Endothelial cell of umbilical vein (primary cell): ENCODE measurements around the gene GTF2IRD1. TPM values are rescaled to one million over a fixed set of nuclear protein-coding genes. Genes with fewer than 3 reads are reported as not detected.

Source experiments
- BruUV-seq: library from RNA; stranded (reverse); fragments of 400-500 nt; replicated peaks from 2 replicates; lab custom pipeline; 2021; lab: Mats Ljungman, UMichigan
- CTCF ChIA-PET: fragments of 300-600, 350-600 bp; sonication (Branson Sonifier 250); formaldehyde crosslinking; loops from one replicate; lab custom pipeline; 2021; ENCODE audit warnings: antibody characterized with exemption, inconsistent platforms; lab: Charles Lee
- POLR2A ChIA-PET: fragments of 300-600, 350-600 bp; sonication (Branson Sonifier 250); formaldehyde crosslinking; loops from one replicate; lab custom pipeline; 2021; ENCODE audit warnings: antibody characterized with exemption, inconsistent platforms; lab: Charles Lee
- DNase-seq: peaks from one replicate; pipeline ENCODE4 v3.0.0-alpha.2; 2011; ENCODE audit warnings: low read depth, low spot score
- FAIRE-seq: peaks from 2 replicates; lab custom pipeline; 2011; peaks lifted over from hg19 to GRCh38; lab: Jason Lieb, UNC
- H2AFZ ChIP-seq: 2 replicates; pipeline ENCODE4 v1.6.0; 2012; ENCODE audit warnings: low read depth, low read length, control low read depth, inconsistent platforms
- H3K27ac ChIP-seq: 2 replicates; pipeline ENCODE4 v1.5.1; 2011; ENCODE audit warnings: low read depth, mild to moderate bottlenecking, control low read depth, low read length, moderate library complexity; ENCODE audit not compliant: insufficient read depth
- H3K27me3 ChIP-seq, 2 experiments: 2 replicates each; pipeline versions ENCODE4 v1.6.0 to v1.6.1; 2011; ENCODE audit warnings: low read length in 2 of 2, mixed read lengths in 1 of 2; ENCODE audit not compliant: control insufficient read depth in 2 of 2, insufficient read depth in 2 of 2
- H3K36me3 ChIP-seq, 2 experiments: 2 replicates in 1 of 2; 3 replicates in 1 of 2; pipeline ENCODE4 v1.5.1; 2011; ENCODE audit warnings: low read length in 2 of 2, mild to moderate bottlenecking in 1 of 2, moderate library complexity in 1 of 2; ENCODE audit not compliant: control insufficient read depth in 2 of 2, insufficient read depth in 2 of 2; ENCODE audit errors: extremely low read depth in 1 of 2
- H3K4me1 ChIP-seq: 3 replicates; pipeline ENCODE4 v1.5.1; 2011; ENCODE audit warnings: mild to moderate bottlenecking, low read length; ENCODE audit not compliant: control insufficient read depth, insufficient read depth; ENCODE audit errors: extremely low read depth
- H3K4me2 ChIP-seq: 2 replicates; pipeline ENCODE4 v1.6.1; 2011; ENCODE audit warnings: low read length, control low read depth, mixed read lengths; ENCODE audit not compliant: insufficient read depth
- H3K4me3 ChIP-seq, 3 experiments: fragments of 200-600 bp in 1 of 3; sonication (generic), shearing (Covaris generic) in 1 of 3; replicated peaks in 1 of 3; 2 replicates each; pipeline ENCODE4 v1.5.1; 2011 to 2016; ENCODE audit warnings: control low read depth in 3 of 3, low read length in 3 of 3, mild to moderate bottlenecking in 2 of 3, inconsistent platforms in 1 of 3, low read depth in 1 of 3, moderate library complexity in 1 of 3; ENCODE audit not compliant: insufficient read depth in 1 of 3
- H3K79me2 ChIP-seq: 2 replicates; pipeline ENCODE4 v1.6.0; 2012; ENCODE audit warnings: low read length, inconsistent platforms; ENCODE audit not compliant: control insufficient read depth, insufficient read depth
- H3K9ac ChIP-seq: replicated peaks from 2 replicates; pipeline ENCODE3; 2011; ENCODE audit warnings: low read length, control low read depth; ENCODE audit not compliant: insufficient read depth; ENCODE audit errors: extremely low read depth
- H3K9me1 ChIP-seq: replicated peaks from 3 replicates; pipeline ENCODE4 v1.6.0; 2011; ENCODE audit warnings: mild to moderate bottlenecking, low read length; ENCODE audit not compliant: control insufficient read depth, insufficient read depth; ENCODE audit errors: extremely low read depth
- H3K9me3 ChIP-seq: replicated peaks from 2 replicates; pipeline ENCODE4 v1.5.1; 2012; ENCODE audit warnings: low read length, inconsistent platforms; ENCODE audit not compliant: control insufficient read depth, insufficient read depth
- H4K20me1 ChIP-seq: replicated peaks from 2 replicates; pipeline ENCODE3; 2011; ENCODE audit warnings: mild to moderate bottlenecking, low read length; ENCODE audit not compliant: control insufficient read depth, insufficient read depth; ENCODE audit errors: extremely low read depth
- EZH2 ChIP-seq: IDR thresholded peaks from 2 replicates; pipeline ENCODE4 v1.6.1; 2012; ENCODE audit warnings: borderline replicate concordance, low read depth, mild to moderate bottlenecking, moderate library complexity, low read length, inconsistent platforms; ENCODE audit not compliant: severe bottlenecking
- FOS ChIP-seq: IDR thresholded peaks from 2 replicates; pipeline ENCODE4 v1.6.1; 2011; ENCODE audit warnings: mild to moderate bottlenecking, low read length, moderate library complexity, borderline replicate concordance; ENCODE audit not compliant: insufficient read depth
- GATA2 ChIP-seq: IDR thresholded peaks from 2 replicates; pipeline ENCODE4 v1.7.0; 2011; ENCODE audit warnings: low read depth, mild to moderate bottlenecking, moderate library complexity, mixed read lengths, low read length; ENCODE audit not compliant: insufficient read length, insufficient read depth
- JUN ChIP-seq: IDR thresholded peaks from 2 replicates; pipeline ENCODE4 v1.6.1; 2011; ENCODE audit warnings: borderline replicate concordance, low read depth; ENCODE audit not compliant: insufficient read length, insufficient read depth
- MYC ChIP-seq: IDR thresholded peaks from one replicate; pipeline ENCODE4 v1.6.1; 2011; ENCODE audit warnings: mild to moderate bottlenecking, low read depth, low read length
- POLR2A ChIP-seq: IDR thresholded peaks from 2 replicates; pipeline ENCODE4 v1.6.1; 2012; ENCODE audit warnings: low read depth, mild to moderate bottlenecking, control low read depth, low read length
- POLR2AphosphoS5 ChIP-seq: IDR thresholded peaks from 2 replicates; pipeline ENCODE4 v1.6.1; 2012; ENCODE audit warnings: low read depth, mild to moderate bottlenecking, control low read depth, low read length, moderate library complexity; ENCODE audit not compliant: insufficient read depth
- dilution Hi-C: fragments of 300-500 bp; cut with MboI; formaldehyde crosslinking; loops from one replicate; pipeline ENCODE4 v1.15.0; 2019; ENCODE audit warnings: low sequenced_read_pairs; ENCODE audit not compliant: extremely low pct_ligation_motif_present
- intact Hi-C: fragments of 100-400 bp; cut with micrococcal nuclease; formaldehyde crosslinking; loops from one replicate; pipeline ENCODE4 v1.10.0; 2022
- polyA plus RNA-seq, 4 experiments: library from polyadenylated mRNA; depleted of rRNA in 3 of 4; stranded (reverse) in 3 of 4; unstranded in 1 of 4; fragments of >200 nt; gene quantifications; 2 replicates each; pipeline versions ENCODE4 v1.2.1 to v1.2.3, GENCODE V29; 2011 to 2012; ENCODE audit warnings: missing spikeins in 1 of 4
- total RNA-seq: library from RNA; stranded (reverse); gene quantifications from 2 replicates; pipeline ENCODE4 v1.2.3, GENCODE V29; 2021
- TF ChIP-seq, protein P1 (sequence below), 2 donors: IDR thresholded peaks; 1 replicate in 1 of 2; 2 replicates in 1 of 2; pipeline ENCODE4 v1.5.1; 2011; ENCODE audit warnings: low read length in 2 of 2, mild to moderate bottlenecking in 2 of 2, moderate library complexity in 2 of 2, control low read depth in 1 of 2, inconsistent platforms in 1 of 2, low read depth in 1 of 2; ENCODE audit not compliant: insufficient read depth in 1 of 2; ENCODE audit errors: extremely low read depth in 1 of 2
- TF ChIP-seq, protein P2 (sequence below): IDR thresholded peaks from 2 replicates; pipeline ENCODE4 v1.6.1; 2011; ENCODE audit not compliant: insufficient read depth, insufficient read length

GTF2IRD1 gene
- total and polyA plus RNA-seq, 2 donors (not counting 3 experiments of a cell fraction or from before 2014, with no cell fraction given), result 14.2 to 24.2 TPM

DNA sequence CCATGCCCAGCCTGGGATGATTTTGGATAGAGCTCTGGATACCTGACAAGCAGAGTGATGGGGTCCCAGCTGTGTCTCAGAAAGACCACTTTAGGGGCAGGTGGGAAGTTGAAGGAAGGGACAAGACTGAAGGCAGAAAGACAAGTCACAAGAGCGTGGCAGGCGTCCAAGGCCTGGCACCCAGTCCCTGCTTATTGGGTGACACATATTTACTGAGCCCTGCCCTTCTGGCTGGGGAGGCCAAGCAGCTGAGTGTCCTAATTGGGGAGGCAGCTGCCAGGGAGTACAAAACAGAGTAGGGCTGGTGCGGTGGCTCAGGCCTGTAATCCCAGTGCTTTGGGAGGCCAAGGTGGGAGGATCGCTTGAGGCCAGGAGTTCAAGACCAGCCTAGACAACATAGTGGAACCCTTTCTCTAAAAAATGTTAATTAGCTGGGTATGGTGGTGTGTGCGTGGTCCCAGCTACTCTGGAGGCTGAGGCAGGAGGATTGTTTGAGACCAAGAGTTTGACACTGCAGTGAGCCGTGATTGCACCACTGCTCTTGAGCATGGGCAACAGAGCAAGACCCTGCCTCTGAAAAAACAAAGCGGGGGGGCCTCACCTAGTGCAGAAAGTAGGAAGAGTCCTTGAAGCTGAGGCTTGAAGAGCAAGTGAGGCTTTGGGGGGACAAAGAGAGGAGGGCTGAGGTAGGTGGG is 150.8 kb downstream of the GTF2IRD1 start:
- Histone ChIP-seq H3K36me3 (peaks cover 0 to 5% of the 10 kb centered on the region in 2 experiments), H3K79me2 (no peaks in the 10 kb centered on the region), H4K20me1 (no peaks in the 10 kb centered on the region), H3K27ac (no peak overlapping the region), H3K4me3 (no peak overlapping the region), H3K4me1 (peaks cover 10% of the 10 kb centered on the region), H3K9me1 (no peaks in the 10 kb centered on the region), H3K9ac (no peak overlapping the region), H3K4me2 (no peak overlapping the region), H3K9me3 (no peaks in the 10 kb centered on the region), H3K27me3 (no peaks in the 10 kb centered on the region), H2AFZ (no peak overlapping the region)
- DNase-seq (no peak), FAIRE-seq (no peak)
- intact Hi-C loops (loop anchor here (5.0 kb wide), 1 partner anchor 53 kb away; the partner anchor contains the start of gene GTF2I), dilution Hi-C loops (no loop called here)
- ChIA-PET POLR2A (no interaction called here), CTCF (interaction anchor here (1.4 to 2.0 kb wide), 2 partner anchors 11 to 17 kb away, joined by 4 read pairs; no protein-coding TSS in a partner anchor)
- TF ChIP-seq EZH2 (no peak), GATA2 (no peak), FOS (no peak), JUN (no peak), POLR2A (no peak), POLR2AphosphoS5 (no peak), MYC (no peak)
- TF ChIP-seq, protein P1, sequence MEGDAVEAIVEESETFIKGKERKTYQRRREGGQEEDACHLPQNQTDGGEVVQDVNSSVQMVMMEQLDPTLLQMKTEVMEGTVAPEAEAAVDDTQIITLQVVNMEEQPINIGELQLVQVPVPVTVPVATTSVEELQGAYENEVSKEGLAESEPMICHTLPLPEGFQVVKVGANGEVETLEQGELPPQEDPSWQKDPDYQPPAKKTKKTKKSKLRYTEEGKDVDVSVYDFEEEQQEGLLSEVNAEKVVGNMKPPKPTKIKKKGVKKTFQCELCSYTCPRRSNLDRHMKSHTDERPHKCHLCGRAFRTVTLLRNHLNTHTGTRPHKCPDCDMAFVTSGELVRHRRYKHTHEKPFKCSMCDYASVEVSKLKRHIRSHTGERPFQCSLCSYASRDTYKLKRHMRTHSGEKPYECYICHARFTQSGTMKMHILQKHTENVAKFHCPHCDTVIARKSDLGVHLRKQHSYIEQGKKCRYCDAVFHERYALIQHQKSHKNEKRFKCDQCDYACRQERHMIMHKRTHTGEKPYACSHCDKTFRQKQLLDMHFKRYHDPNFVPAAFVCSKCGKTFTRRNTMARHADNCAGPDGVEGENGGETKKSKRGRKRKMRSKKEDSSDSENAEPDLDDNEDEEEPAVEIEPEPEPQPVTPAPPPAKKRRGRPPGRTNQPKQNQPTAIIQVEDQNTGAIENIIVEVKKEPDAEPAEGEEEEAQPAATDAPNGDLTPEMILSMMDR (IDR thresholded peaks at IDR 0.05; ENCODE audit: extremely low read depth in 1 of 2, insufficient read depth in 1 of 2, low read depth in 1 of 2, low read length in 2 of 2), result no peak
- TF ChIP-seq, protein P2, sequence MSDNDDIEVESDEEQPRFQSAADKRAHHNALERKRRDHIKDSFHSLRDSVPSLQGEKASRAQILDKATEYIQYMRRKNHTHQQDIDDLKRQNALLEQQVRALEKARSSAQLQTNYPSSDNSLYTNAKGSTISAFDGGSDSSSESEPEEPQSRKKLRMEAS, result no peak
- BruUV-seq, result no TSS peak
